ENCODE measurements around the gene MAP1S.

GRCh38 chr19:17719730-17720400 lies 585 bp downstream of the MAP1S start:
- TF ChIP-seq CTCF (IDR thresholded peaks at IDR 0.05): no peak
- no peak for TF ChIP-seq POLR2A (IDR thresholded peaks at IDR 0.05)

All from vagina (tissue), 2 donors.